Activated CD8-positive, alpha-beta memory T cell treated with anti-CD3 and anti-CD28 coated beads for 1 hour (primary cell): ENCODE measurements around the gene MYO19.
"Not testable (repeated sequence)": the region's sequence is repeated elsewhere in the genome, so short reads cannot be mapped to it uniquely, and the experiment has no call there.

ENCODE experiments used
- DNase-seq, 2 donors: peaks; one replicate each; pipeline ENCODE4 v3.0.0-alpha.2; 2020; ENCODE audit warnings: low read depth in 1 of 2; ENCODE audit errors: extremely low read depth in 1 of 2

The MYO19 gene

DNA sequence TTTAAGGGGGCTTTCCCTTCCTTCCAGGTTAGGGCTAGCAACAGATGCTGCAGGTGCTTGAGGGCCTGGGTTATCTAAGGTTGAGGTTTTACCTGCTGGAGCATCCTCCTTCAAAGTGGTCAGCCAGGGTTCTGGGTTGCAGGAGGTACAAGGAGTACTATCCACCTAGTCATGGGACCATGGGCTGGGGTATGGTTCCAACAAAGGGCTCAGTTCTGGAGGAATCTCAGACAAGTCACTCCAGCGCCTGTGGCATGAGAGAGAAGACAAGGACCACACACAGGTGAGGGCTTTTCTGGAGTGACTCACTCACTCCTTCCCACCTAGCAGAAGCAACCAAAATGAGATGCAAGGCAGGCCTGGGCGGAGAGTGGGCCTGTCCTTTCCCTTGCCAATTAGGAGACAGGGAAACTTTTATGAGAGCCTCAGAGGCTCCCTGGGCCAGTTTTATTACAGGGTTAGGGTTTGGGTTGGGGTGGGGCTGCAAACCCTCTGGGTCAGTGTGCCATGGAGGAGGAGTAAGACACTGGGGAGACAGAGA, 2.2 kb downstream of the MYO19 start:
- no peak for DNase-seq

DNA sequence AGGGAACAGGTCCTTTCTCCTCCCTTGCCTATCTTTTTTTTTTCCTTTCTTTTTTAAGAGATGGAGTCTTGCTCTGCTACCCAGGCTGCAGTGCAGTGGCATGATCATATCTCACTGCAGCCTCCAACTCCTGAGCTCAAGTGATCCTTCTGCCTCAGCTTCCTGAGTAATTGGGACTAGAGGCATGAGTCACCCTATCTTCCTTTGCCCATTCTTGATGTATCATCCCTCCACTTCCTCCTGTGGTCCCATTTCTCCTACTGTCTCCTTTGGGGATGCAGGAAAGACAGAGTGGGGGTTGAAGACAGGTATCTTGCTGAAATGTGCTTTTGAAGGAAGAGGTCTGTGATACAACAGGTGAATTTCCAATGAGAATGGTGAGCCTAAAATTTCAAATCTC, 5.5 kb downstream of the MYO19 start:
- DNase-seq = no peak

DNA sequence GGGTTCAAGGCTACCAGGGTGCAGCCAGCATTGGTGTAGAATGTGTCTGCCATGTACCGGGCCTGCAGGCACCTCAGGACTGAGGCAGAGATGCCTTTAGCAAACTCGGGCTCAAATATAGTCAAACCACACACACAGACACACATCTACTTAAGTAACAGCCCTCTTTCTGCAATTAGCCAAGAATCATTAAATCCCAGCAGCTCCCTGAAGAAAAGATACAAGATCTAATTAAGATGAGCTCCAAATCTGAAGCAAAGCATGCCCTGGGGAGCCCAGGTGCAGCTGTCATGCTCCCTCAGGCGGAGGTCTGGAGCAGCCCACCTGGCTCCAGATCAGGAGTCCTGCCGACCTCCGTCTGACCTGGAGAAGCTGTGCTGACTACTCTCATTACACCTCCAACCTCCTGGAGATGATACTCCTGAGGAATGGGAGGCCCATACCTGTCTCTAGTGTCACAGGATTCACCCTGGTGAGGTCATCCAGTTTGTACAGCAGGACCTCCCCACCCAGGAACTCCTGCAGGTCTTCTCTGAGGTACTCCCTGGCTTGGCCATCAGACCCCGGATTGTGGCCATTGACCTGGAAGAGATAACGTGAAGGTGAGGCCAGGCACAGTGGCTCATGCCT, 6.9 kb downstream of the MYO19 start:
- DNase-seq = no peak

DNA sequence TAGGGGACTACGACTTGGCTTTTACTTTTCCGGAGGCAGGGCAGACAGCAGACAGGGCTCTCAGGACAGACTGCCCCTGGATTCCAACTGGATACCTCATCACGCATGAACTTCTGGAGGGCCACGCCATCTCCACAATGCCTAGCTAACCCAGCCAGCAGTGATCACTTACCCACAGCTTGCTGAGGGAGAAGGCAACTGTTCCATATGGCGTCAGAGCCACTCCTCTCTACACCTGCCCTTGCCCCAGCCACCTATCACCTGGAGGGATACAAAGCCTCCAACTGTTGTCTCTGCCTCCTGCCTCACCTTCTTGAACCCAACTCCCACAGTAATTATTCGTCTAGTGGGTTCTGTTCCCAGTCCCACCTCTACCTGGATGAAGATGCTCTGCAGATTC, 8.8 kb downstream of the MYO19 start:
- no peak for DNase-seq

DNA sequence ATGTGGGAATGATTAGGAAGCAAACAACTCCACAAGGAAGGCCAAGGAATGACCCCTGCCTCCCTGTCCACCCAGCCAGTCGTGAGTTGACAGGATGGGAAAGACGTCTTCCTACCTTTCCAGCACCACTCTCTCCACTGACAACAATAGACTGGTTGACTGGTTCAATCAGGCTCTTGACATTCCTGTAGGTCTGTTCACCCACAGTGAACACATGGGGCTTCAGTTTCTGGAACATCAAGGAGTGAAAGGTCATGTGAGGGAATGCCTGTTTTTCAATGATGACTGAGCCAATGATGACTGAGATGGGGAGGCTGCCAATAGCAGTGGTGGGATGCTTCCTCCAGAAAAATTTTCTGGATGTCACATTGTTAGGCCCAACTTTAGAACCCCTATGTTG, 9.6 kb downstream of the MYO19 start:
- no peak for DNase-seq

DNA sequence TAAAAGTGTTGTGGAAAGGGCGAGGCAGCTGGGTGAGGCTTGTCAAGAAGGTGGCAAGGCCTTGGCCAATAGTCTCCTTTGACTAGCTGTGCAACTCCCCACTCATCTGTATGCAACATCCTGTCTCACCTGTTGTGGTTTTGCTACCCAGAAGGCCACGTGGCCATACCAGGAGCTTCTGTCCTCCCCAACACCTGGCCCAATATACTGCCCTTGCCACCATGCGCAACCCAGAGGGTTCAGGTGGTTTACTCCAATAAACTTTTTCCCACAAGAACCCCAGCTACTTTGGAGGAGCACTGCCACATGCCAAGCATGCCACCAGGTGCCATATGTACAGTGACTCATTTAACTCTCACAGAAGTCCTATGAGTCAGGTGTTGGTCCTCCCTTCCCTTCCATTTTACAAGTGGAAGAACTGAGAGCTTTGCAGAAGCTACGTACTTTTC, 10.2 kb downstream of the MYO19 start:
- DNase-seq = no peak

DNA sequence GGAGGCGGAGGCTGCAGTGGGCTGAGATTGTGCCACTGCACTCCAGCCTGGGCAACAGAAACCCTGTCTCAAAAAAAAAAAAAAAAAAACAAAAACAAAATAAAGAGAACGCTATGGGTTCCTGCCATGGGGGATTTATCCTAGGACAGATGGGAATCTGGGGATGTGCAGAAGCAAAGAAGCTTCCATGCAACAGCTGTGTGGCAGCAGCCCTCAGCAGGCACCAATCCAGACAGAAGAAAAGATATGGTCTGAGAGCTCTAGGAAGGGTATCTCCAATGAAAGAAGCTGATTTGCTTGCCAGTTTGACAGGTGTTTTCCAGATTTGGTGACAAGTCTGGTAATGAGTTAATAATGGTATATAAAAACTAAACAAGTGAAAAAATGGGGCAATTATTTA, 11.6 kb downstream of the MYO19 start:
- DNase-seq = no peak

DNA sequence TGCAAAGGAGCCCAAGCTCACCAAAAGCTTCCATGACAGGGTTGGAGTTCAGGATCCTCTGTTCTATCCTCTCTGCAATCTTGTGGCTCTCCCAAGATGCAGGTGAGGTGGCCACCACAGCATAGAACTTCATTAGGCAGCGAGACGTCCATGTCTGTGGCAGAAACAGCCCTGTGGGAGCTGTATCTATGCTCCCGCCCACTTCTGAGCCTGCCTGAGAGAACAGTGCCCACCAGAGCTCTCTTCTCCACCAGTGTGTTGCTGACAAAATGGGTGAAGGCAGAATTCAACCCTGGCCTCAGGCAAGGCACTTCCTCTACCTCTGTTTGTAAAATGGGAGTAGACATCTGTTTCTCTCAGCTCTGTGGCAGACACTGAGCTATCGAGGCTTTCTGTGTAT, 18.8 kb downstream of the MYO19 start:
- no peak for DNase-seq

DNA sequence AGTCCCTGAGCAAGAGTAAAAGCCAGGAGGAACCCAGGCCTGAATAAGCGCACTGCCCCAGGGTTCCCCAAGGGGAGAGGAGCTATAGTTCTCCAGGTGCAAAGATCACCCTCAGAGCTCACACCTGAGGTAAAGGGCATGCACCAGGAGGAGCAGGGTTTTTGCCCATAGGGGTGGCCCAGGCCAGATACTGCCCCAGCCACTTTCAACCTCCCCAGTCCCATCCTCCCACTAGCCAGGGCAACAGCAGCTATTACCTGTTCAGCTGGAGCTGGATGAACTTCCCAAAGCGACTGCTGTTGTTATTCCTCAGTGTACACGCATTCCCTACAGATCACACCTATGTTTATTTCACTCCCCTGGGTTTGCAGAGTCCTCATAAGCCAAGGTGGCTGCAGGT, 19.8 kb downstream of the MYO19 start:
- no peak for DNase-seq

DNA sequence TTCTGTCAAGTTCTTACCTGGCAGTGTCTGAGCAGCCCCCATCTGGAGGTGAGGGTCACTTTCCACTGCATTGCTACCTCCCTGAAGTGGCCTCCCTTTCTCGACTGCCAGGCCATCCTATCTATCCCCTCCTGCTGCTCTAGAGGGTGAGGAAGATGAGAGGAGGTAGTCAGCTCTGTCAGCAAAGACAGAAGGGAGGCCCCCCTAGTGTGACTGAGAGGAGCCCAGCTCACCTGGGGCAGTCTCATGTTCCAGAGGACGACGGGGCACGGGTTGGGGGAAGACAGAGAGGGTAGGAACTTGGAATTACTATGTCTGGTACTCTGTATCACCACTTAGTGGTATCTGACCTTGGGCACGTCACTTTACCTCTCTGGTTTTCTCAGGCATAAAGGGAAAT, 22.0 kb downstream of the MYO19 start:
- no peak for DNase-seq

DNA sequence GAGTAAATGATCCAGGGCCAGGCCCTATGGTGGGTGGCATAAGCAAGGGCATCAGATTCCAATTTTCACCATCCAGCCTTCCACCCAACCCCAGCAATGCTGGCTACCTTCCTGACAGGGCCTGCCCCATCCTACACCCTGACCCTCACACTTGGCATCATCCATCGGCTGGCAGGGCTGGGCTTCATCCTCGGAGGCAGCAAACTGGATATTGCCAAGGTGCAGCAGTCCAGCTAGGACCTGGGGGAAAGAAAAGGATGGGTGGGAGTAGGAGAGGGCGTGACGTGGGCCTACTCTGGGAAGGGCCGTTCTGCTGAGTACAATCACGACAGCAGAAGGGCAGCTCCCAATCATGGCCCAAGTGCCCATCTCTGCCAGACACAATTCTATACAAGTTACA, 23.5 kb downstream of the MYO19 start:
- no peak for DNase-seq

DNA sequence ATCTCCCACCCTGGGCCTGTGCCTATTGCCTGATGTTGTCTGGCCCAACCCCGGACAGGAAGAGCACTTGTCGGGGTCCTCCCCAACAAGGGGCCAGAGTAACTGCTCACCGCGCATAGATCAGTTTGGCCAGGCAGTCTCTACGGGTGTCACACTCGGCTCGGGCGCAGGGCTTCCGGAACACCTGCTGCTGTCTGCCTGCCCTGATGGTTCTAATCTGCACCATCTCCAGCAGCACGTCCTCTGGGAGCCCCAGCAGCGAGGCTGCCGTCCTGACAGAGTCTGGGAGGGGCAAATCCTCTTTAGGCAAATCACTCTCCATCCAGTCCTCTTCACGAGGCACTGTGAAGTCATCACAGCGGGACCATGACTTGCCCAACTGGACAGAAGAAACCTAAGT, 24.0 kb downstream of the MYO19 start:
- DNase-seq = no peak

DNA sequence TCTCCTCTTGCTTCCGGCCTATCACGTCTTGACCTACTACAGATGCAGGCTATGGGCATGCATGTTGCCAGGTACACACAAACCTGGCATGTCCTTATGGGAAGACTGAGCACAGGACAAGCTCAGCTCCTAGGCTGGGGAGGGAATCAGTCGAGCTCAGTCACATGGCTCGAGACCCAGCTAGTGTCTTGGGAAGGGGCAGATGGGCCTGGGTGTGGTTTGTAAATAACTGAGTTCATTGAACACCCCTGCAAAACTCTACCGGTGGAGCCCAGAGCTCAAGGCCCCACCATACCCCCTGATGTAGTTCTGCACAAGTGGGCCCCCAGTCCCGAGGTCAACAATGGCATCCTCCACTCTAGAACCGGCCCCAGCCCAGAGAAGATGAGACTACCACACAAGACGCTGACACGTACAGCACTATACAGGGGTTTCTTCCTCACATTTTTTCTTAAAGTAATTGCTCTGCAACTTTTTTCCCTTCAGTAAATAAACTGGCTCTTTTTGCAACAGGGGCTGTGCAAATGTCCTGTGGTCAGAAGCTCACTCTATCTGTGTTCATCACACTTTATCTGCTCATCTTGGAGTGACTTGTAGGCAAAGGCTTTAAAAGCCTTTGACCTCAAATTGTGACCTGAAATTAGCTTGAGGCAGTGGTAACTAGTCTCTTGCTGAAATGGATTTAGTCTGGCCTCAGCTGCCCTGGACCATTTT, 25.2 kb downstream of the MYO19 start:
- DNase-seq = no peak

DNA sequence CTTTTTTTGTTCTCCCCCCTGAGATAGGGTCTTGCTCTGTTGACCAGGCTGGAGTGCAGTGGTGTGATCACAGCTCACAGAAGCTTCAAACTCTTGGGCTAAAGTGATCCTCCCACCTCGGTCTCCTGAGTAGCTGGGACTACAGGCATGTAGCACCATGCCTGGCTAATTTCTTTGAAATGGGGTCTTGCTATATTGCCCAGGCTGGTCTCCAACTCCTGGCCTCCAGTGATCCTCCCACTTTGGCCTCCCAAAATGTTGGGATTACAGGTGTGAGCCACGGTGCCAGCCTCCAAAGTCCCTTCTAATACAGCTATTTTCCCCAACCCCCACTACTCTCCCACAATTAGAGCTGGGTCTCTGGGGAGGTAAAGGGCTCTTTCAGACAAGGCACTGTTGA, 26.2 kb downstream of the MYO19 start:
- DNase-seq = not testable (repeated sequence)

DNA sequence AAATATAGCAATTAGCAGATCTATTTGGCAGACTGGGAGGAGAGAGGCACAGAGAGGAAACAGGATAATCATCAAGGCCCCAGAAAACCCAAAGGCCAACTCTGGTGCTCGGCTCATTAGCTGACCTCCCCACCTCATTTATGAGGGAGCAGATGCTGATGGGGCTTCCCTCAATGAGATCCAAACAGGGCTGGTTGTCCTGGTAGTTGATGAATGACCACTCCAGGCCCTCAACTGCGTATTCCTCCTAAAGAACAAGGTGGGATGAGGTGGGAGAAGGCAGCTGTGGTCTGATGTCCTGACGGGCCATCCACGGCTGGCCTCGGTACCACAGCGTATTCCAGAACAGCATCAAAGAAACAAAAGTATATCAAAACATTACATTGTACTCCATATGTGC, 27.4 kb downstream of the MYO19 start:
- DNase-seq = no peak

DNA sequence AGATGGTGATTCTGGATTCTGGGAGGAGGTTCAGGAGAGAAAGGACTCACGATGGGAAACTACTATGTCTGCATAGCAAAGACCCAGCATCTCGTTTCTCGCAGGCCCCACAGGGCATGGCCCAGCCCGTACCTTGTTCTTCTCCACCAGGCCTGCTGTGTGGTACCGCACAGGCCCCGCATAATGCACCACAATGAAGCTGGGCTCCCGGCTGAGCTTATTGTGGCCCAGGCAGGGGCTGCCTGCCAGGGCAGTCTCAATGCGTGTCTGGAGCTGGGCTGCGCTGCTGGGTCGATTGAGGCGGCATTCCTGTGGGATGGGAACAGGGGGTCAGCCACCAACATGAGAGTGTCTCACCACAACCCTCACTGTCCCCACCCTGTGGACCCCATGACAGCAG, 27.8 kb downstream of the MYO19 start:
- DNase-seq = no peak

DNA sequence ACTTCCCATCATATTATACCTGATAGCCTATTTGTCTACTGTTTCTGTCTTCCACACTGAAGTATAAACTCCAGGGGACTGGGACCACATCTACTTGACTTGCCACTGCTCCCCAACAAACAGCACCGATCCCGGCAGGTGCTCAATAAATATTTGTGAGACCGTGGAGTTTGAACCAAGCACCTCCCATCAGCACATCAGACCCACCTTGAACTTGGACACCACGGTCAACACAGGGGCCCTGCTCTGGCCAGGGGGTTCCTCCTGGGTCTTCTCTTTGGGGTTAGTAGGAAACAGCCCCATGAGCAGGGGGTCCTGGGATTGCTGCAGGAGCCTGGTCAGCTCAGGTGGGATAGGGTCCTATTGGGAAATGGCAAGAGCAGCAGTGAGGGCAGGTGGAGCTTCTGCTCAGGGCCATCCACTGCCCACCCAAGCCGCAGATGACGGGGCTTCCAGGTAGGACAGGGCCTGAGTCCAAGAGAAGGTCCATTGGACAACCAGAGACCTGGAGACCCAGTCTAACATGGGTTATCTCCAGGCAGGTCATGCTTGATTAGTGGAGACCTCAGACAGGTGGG, 28.3 kb downstream of the MYO19 start:
- no peak for DNase-seq

DNA sequence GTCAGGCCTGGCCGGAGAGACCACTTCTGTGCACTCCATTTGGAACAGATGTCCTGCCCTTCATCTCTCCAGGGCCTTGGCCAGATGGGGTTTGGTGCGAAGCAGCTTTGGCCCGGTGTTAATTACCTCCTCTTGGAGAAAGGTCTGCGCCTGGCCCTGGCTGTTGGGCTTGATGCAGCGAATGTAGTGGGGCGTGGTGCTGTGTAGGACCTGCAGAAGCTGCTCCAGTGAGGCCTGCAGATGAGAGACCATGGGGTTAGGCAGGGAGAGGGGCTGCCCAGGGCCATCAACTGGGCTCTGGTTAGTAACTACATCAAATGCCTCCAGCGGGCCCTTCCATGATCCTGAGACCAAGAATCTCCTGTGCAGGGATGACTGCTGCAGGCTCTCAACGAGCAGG, 29.5 kb downstream of the MYO19 start:
- DNase-seq = no peak

DNA sequence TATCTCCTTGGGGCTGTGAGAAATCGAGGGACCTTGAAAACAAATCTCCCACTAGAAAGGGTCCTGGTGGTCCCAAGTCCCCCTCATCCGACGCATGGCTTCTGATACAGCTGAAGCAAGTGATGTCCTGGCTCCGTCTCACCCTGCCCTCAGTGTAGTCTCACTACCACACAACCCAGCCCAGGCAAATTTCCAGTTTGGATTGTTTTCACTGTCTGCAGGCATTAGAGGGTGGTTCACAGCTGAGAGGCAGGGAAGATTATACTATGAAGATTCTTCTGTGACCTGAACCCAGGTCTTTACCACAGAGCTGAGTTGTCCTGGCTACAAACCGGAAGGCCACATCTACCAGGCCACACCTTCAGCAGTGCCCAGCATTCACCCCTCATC, 30.5 kb downstream of the MYO19 start:
- no peak for DNase-seq

DNA sequence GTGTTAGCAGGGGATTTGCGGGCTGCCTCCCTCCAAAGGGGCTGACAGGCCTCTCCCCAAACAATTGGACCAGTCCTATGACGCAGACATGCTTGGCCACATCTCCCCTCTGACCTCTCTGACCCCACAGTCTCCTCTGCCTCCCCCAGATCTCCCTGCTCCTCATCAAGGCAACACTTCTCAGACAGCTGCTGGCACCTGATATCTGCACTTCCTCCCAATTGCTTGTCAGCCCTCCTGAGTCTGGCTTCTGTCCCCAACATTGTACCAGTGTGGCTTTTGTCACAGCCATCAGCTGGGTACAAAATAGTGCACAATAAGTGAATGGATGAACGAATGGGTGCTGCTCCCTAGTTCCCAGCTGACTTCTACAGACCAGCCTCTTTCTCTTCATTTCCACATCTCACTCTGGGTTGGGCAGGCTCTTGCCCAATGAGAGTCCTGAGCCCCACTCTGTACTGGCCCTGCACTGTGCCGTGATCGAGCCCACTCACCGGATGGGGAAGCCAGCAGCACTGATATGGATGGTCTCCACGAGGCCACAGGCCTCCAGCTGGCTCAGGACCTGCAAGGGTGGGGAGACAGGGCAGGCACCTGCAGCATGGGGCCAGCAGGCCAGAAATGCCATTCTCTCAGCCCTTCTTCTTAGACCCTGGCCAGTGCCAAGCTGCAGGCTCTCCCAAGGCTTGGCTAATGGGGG, 31.1 kb downstream of the MYO19 start:
- DNase-seq = no peak

DNA sequence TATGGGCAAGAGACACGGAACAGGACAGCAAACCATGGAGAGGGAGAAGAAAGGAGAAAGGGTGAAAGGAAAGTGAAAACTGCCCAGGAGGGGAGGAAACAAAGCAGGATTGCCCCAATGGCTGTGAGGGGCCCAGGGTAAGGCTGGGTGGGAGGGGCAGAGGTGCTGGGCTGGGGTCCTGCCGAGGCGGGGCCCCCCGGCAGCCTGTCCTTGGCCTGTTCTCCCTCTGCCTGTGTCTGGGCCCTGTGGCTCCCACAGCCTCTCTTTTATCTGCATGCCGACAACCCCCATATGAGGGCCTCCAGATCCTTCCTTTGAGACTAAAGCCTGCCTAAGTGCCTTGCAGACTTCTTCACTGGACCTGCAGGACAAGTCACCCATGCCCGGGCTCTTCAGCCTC, 32.7 kb downstream of the MYO19 start:
- no peak for DNase-seq

DNA sequence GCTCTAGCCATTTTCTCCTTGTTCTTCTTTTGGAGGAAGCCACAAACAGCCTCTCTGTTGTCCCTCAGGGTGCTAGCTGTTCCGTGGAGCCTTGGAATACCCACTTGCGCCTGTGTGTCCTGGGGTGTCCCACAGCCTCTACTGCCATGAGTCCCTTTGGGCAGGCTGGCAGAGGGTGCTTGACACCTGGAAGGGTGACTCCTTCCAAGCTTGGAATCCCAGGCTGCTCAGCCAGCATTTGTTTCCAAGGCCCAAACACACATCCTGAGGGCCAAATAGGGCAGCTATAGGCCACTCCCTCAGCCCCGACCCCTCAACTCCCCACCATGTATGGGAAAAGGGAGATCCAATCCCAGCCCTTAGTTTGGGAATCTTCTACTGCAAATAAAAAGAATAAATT, 33.3 kb downstream of the MYO19 start:
- no peak for DNase-seq
